Hepatocyte (in vitro differentiated cells): ENCODE results near the gene TGM4. TPM values are rescaled to one million over a fixed set of nuclear protein-coding genes. Genes with fewer than 3 reads are reported as not detected.

Source experiments
- DNase-seq: peaks from one replicate; pipeline ENCODE4 v3.0.0-alpha.2; 2016; ENCODE audit warnings: low spot score
- H2AFZ ChIP-seq: fragments of 200-600 bp; sonication (generic); 2 replicates; pipeline ENCODE4 v1.6.0; 2016; ENCODE audit warnings: antibody characterized with exemption, mild to moderate bottlenecking
- H3K27ac ChIP-seq: fragments of 200-600 bp; sonication (generic); 2 replicates; pipeline ENCODE4 v1.5.1; 2016; ENCODE audit warnings: mild to moderate bottlenecking
- H3K27me3 ChIP-seq: fragments of 200-600 bp; sonication (generic); 2 replicates; pipeline ENCODE4 v1.6.1; 2016
- H3K36me3 ChIP-seq: fragments of 200-600 bp; sonication (generic); replicated peaks from 2 replicates; pipeline ENCODE4 v1.5.1; 2016; ENCODE audit warnings: low read depth; ENCODE audit not compliant: insufficient read depth
- H3K4me1 ChIP-seq: fragments of 200-600 bp; sonication (generic); 2 replicates; pipeline ENCODE4 v1.5.1; 2016; ENCODE audit warnings: mild to moderate bottlenecking, moderate library complexity; ENCODE audit not compliant: insufficient read depth
- H3K4me2 ChIP-seq: fragments of 200-600 bp; sonication (generic); 2 replicates; pipeline ENCODE4 v1.6.0; 2016
- H3K4me3 ChIP-seq: fragments of 200-600 bp; sonication (generic); 2 replicates; pipeline ENCODE4 v1.5.1; 2016; ENCODE audit warnings: mild to moderate bottlenecking
- H3K79me2 ChIP-seq: fragments of 200-600 bp; sonication (generic); 2 replicates; pipeline ENCODE4 v1.6.0; 2017; ENCODE audit warnings: mild to moderate bottlenecking
- H3K9me2 ChIP-seq: fragments of 200-600 bp; sonication (generic); replicated peaks from 2 replicates; pipeline ENCODE4 v1.6.0; 2017; ENCODE audit warnings: mild to moderate bottlenecking; ENCODE audit not compliant: insufficient read depth
- H3K9me3 ChIP-seq: fragments of 200-600 bp; sonication (generic); 2 replicates; pipeline ENCODE4 v1.5.1; 2016; ENCODE audit warnings: low read depth, mild to moderate bottlenecking
- H4K20me1 ChIP-seq: fragments of 200-600 bp; sonication (generic); 2 replicates; pipeline ENCODE4 v1.6.0; 2016; ENCODE audit warnings: mild to moderate bottlenecking; ENCODE audit not compliant: insufficient read depth, poor library complexity, severe bottlenecking
- EZH2 ChIP-seq: fragments of 200-600 bp; sonication (generic); IDR thresholded peaks from 2 replicates; pipeline ENCODE4 v1.6.1; 2016; ENCODE audit warnings: antibody characterized with exemption, mild to moderate bottlenecking, borderline replicate concordance
- EZH2phosphoT487 ChIP-seq: fragments of 200-600 bp; sonication (generic); IDR thresholded peaks from one replicate; pipeline ENCODE4 v1.6.1; 2018; ENCODE audit warnings: antibody characterized with exemption, mild to moderate bottlenecking, low read depth, moderate library complexity; ENCODE audit not compliant: unreplicated experiment, severe bottlenecking
- WGBS: methylation state at CpG from one replicate; pipeline ENCODE4 v1.1.6; 2016; ENCODE audit warnings: low lambda C conversion rate; ENCODE audit errors: missing lambda C conversion rate; 5-methylcytosine and 5-hydroxymethylcytosine counted together
- polyA plus RNA-seq: library from polyadenylated mRNA; unstranded; fragments of >200 nt; fragmentation: Nextera tagmentation; extraction: Ambion mirVana; gene quantifications from 2 replicates; pipeline ENCODE4 v1.2.1, GENCODE V29; 2016
- total RNA-seq: library from RNA; depleted of rRNA; stranded (reverse); fragments of >200 nt; gene quantifications from 2 replicates; pipeline ENCODE4 v1.2.3, GENCODE V29; 2014
- TF ChIP-seq, protein P1 (sequence below): fragments of 200-600 bp; sonication (generic); IDR thresholded peaks from 2 replicates; pipeline ENCODE4 v1.5.1; 2016; ENCODE audit warnings: antibody characterized with exemption, mild to moderate bottlenecking; ENCODE audit not compliant: poor library complexity

Gene TGM4
- total and polyA plus RNA-seq, 2 experiments from 2014 or later: 0.43 TPM; not detected in 1

- Histone ChIP-seq H3K79me2 (no peaks in the 10 kb centered on the region), H3K4me2 (no peak overlapping the region), H3K4me1 (no peaks in the 10 kb centered on the region), H3K9me2 (no peaks in the 10 kb centered on the region), H2AFZ (no peak overlapping the region), H3K27ac (no peak overlapping the region), H3K4me3 (no peak overlapping the region), H3K9me3 (no peaks in the 10 kb centered on the region), H3K27me3 (no peaks in the 10 kb centered on the region), H3K36me3 (no peaks in the 10 kb centered on the region), H4K20me1 (no peaks in the 10 kb centered on the region)
- TF ChIP-seq EZH2phosphoT487: no peak
- DNase-seq: no peak
- WGBS: 21% methylated on average over 2 of the region's 2 CpGs
Observed at GRCh38 chr3:44909063-44909462, 34.7 kb downstream of the TGM4 start.

GRCh38 chr3:44910693-44911092 lies 36.3 kb downstream of the TGM4 start:
- Histone ChIP-seq H3K4me1 (no peaks in the 10 kb centered on the region), H3K27me3 (no peaks in the 10 kb centered on the region), H3K9me3 (no peaks in the 10 kb centered on the region), H2AFZ (no peak overlapping the region), H3K27ac (no peak overlapping the region), H3K4me3 (no peak overlapping the region), H3K4me2 (no peak overlapping the region), H3K79me2 (no peaks in the 10 kb centered on the region), H4K20me1 (no peaks in the 10 kb centered on the region), H3K9me2 (no peaks in the 10 kb centered on the region), H3K36me3 (no peaks in the 10 kb centered on the region)
- WGBS: 94% methylated on average over 3 of the region's 3 CpGs
- no peak for DNase-seq
- TF ChIP-seq EZH2phosphoT487: no peak
- TF ChIP-seq, protein P1, sequence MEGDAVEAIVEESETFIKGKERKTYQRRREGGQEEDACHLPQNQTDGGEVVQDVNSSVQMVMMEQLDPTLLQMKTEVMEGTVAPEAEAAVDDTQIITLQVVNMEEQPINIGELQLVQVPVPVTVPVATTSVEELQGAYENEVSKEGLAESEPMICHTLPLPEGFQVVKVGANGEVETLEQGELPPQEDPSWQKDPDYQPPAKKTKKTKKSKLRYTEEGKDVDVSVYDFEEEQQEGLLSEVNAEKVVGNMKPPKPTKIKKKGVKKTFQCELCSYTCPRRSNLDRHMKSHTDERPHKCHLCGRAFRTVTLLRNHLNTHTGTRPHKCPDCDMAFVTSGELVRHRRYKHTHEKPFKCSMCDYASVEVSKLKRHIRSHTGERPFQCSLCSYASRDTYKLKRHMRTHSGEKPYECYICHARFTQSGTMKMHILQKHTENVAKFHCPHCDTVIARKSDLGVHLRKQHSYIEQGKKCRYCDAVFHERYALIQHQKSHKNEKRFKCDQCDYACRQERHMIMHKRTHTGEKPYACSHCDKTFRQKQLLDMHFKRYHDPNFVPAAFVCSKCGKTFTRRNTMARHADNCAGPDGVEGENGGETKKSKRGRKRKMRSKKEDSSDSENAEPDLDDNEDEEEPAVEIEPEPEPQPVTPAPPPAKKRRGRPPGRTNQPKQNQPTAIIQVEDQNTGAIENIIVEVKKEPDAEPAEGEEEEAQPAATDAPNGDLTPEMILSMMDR: no peak
- no peak for TF ChIP-seq EZH2

- Histone ChIP-seq H3K79me2 (no peaks in the 10 kb centered on the region), H3K27me3 (no peaks in the 10 kb centered on the region), H3K36me3 (no peaks in the 10 kb centered on the region), H3K4me1 (no peaks in the 10 kb centered on the region), H3K27ac (no peak overlapping the region), H2AFZ (no peak overlapping the region), H3K4me3 (no peak overlapping the region), H3K9me3 (no peaks in the 10 kb centered on the region), H3K4me2 (no peak overlapping the region), H4K20me1 (no peaks in the 10 kb centered on the region), H3K9me2 (no peaks in the 10 kb centered on the region)
- peak; percentile 84 for DNase-seq
- TF ChIP-seq EZH2phosphoT487 (no peak), EZH2 (no peak)
- TF ChIP-seq, protein P1: peak; percentile 70
- 36% methylated on average over 4 of the region's 4 CpGs for WGBS
Observed at GRCh38 chr3:44913868-44914468, 39.6 kb downstream of the TGM4 start.

GRCh38 chr3:44914936-44915335 lies 40.5 kb downstream of the TGM4 start:
- DNase-seq: peak; percentile 45
- Histone ChIP-seq H4K20me1 (no peaks in the 10 kb centered on the region), H3K4me3 (no peak overlapping the region), H3K27me3 (no peaks in the 10 kb centered on the region), H3K4me1 (no peaks in the 10 kb centered on the region), H3K36me3 (no peaks in the 10 kb centered on the region), H3K27ac (no peak overlapping the region), H3K9me3 (no peaks in the 10 kb centered on the region), H3K4me2 (no peak overlapping the region), H3K9me2 (no peaks in the 10 kb centered on the region), H2AFZ (no peak overlapping the region), H3K79me2 (no peaks in the 10 kb centered on the region)
- TF ChIP-seq EZH2: no peak
- TF ChIP-seq, protein P1: no peak
- TF ChIP-seq EZH2phosphoT487: no peak
- WGBS: 70% methylated on average over 4 of the region's 4 CpGs
